HEK293 (cell line): ENCODE data around the gene MACIR.

Experiments
- CTCF ChIA-PET: fragments of 350-600 bp; formaldehyde crosslinking; extraction: SDS; loops from one replicate; lab custom pipeline; 2021; ENCODE audit warnings: antibody characterized with exemption; lab: Yijun Ruan, JAX
- POLR2A ChIA-PET: fragments of 300-600 bp; formaldehyde crosslinking; extraction: SDS; loops from one replicate; lab custom pipeline; 2020; ENCODE audit warnings: antibody characterized with exemption, inconsistent platforms; lab: Yijun Ruan, JAX
- H3K27ac ChIP-seq: fragments of 200-500 bp; sonication (Bioruptor generic); 2 replicates; pipeline ENCODE4 v1.5.1; 2014; ENCODE audit warnings: low read depth, low read length, control low read depth, inconsistent platforms; ENCODE audit errors: extremely low read depth
- H3K36me3 ChIP-seq, 2 experiments: fragments of 200-500 bp in 1 of 2; sonication (Bioruptor generic) in 1 of 2; 1 replicate in 1 of 2; 2 replicates in 1 of 2; pipeline ENCODE4 v1.5.1; 2014 to 2017; ENCODE audit warnings: inconsistent platforms in 2 of 2, low read length in 2 of 2; ENCODE audit not compliant: control insufficient read depth in 2 of 2, insufficient read depth in 1 of 2
- H3K4me1 ChIP-seq: fragments of 200-500 bp; sonication (Bioruptor generic); 2 replicates; pipeline ENCODE4 v1.5.1; 2014; ENCODE audit warnings: mild to moderate bottlenecking, low read length, inconsistent platforms; ENCODE audit not compliant: control insufficient read depth, insufficient read depth
- H3K4me3 ChIP-seq: 2 replicates; pipeline ENCODE4 v1.5.1; 2011; ENCODE audit warnings: low read depth, mild to moderate bottlenecking, control low read depth, low read length, moderate library complexity
- H3K9me3 ChIP-seq: fragments of 200-500 bp; sonication (Bioruptor generic); 2 replicates; pipeline ENCODE4 v1.5.1; 2014; ENCODE audit warnings: low read depth, low read length, inconsistent platforms; ENCODE audit not compliant: control insufficient read depth, insufficient read depth
- BCL11A ChIP-seq: fragments of 450-650 bp; formaldehyde crosslinking; IDR thresholded peaks from 2 replicates; pipeline ENCODE4 v1.5.1; 2016; ENCODE audit warnings: low read depth, missing biosample characterization, missing genetic modification characterization
- KLF10 ChIP-seq: fragments of 450-650 bp; IDR thresholded peaks from 2 replicates; pipeline ENCODE4 v1.5.1; 2018; ENCODE audit warnings: missing biosample characterization, mild to moderate bottlenecking, missing genetic modification characterization
- TRIM28 ChIP-seq: IDR thresholded peaks from 2 replicates; pipeline ENCODE4 v1.6.1; 2011; ENCODE audit warnings: low read length, control low read depth, borderline replicate concordance
- ZBTB17 ChIP-seq: fragments of 450-650 bp; formaldehyde crosslinking; IDR thresholded peaks from 2 replicates; pipeline ENCODE4 v1.5.1; 2016; ENCODE audit warnings: missing biosample characterization, missing genetic modification characterization
- ZFP3 ChIP-seq: fragments of 450-650 bp; formaldehyde crosslinking; IDR thresholded peaks from 2 replicates; pipeline ENCODE4 v1.5.1; 2016; ENCODE audit warnings: low read depth, missing biosample characterization, missing genetic modification characterization
- ZFP37 ChIP-seq: fragments of 450-650 bp; formaldehyde crosslinking; IDR thresholded peaks from 2 replicates; pipeline ENCODE4 v1.5.1; 2016; ENCODE audit warnings: missing biosample characterization, missing genetic modification characterization
- ZNF175 ChIP-seq: fragments of 450-650 bp; formaldehyde crosslinking; IDR thresholded peaks from 2 replicates; pipeline ENCODE4 v1.5.1; 2016; ENCODE audit warnings: missing biosample characterization, missing genetic modification characterization
- ZNF24 ChIP-seq: fragments of 450-650 bp; formaldehyde crosslinking; IDR thresholded peaks from 2 replicates; pipeline ENCODE4 v1.5.1; 2016; ENCODE audit warnings: missing biosample characterization, missing genetic modification characterization
- ZNF311 ChIP-seq: fragments of 450-650 bp; formaldehyde crosslinking; IDR thresholded peaks from 2 replicates; pipeline ENCODE4 v1.5.1; 2017; ENCODE audit warnings: missing biosample characterization, missing genetic modification characterization, borderline replicate concordance
- ZNF501 ChIP-seq: fragments of 450-650 bp; formaldehyde crosslinking; IDR thresholded peaks from 2 replicates; pipeline ENCODE4 v1.5.1; 2016; ENCODE audit warnings: missing biosample characterization, missing genetic modification characterization
- ZNF610 ChIP-seq: fragments of 450-650 bp; formaldehyde crosslinking; IDR thresholded peaks from 2 replicates; pipeline ENCODE4 v1.5.1; 2016; ENCODE audit warnings: missing biosample characterization, missing genetic modification characterization, borderline replicate concordance
- ZNF670 ChIP-seq: fragments of 450-650 bp; formaldehyde crosslinking; IDR thresholded peaks from 2 replicates; pipeline ENCODE4 v1.5.1; 2016; ENCODE audit warnings: missing biosample characterization, missing genetic modification characterization, low read depth
- TF ChIP-seq, protein P1 (sequence below): fragments of 450-650 bp; IDR thresholded peaks from 2 replicates; pipeline ENCODE4 v1.5.1; 2018; ENCODE audit warnings: missing biosample characterization, missing genetic modification characterization
- TF ChIP-seq, protein P2 (sequence below): fragments of 450-650 bp; formaldehyde crosslinking; IDR thresholded peaks from 2 replicates; pipeline ENCODE4 v1.5.1; 2016; ENCODE audit warnings: missing biosample characterization, missing genetic modification characterization, low read depth
- TF ChIP-seq, protein P3 (sequence below): fragments of 450-650 bp; formaldehyde crosslinking; IDR thresholded peaks from 2 replicates; pipeline ENCODE4 v1.5.1; 2016; ENCODE audit warnings: missing biosample characterization, missing genetic modification characterization
- TF ChIP-seq, protein P4 (sequence below): fragments of 450-650 bp; formaldehyde crosslinking; IDR thresholded peaks from 2 replicates; pipeline ENCODE4 v1.5.1; 2016; ENCODE audit warnings: missing biosample characterization, missing genetic modification characterization
- TF ChIP-seq, protein P5 (sequence below): fragments of 450-650 bp; formaldehyde crosslinking; conservative IDR thresholded peaks from 2 replicates; pipeline ENCODE4 v1.5.1; 2016; ENCODE audit warnings: low read depth, missing biosample characterization, missing genetic modification characterization

Gene MACIR

DNA sequence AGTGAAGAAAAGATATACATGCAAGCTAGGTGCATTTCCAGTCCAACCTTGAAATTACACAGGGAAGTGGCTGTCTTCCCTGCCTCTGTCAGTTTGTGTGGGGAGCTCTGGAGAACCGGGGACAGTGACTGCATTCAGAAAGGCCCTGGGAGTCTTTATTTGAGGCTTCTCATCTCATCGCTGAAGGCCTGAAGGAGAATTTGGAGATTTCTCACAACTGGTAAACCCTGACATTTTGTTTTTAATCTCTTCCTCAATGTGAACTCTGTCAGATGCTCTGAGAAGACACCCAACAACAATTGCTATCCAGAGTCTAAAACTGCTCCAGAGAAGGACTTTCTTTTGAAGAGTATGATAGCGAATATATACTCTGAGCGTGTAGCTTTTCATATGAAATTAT lies 33.0 kb downstream of the MACIR start (continued):
- TF ChIP-seq ZNF501 (tag by site-specific recombination): no peak
- TF ChIP-seq, protein P1, sequence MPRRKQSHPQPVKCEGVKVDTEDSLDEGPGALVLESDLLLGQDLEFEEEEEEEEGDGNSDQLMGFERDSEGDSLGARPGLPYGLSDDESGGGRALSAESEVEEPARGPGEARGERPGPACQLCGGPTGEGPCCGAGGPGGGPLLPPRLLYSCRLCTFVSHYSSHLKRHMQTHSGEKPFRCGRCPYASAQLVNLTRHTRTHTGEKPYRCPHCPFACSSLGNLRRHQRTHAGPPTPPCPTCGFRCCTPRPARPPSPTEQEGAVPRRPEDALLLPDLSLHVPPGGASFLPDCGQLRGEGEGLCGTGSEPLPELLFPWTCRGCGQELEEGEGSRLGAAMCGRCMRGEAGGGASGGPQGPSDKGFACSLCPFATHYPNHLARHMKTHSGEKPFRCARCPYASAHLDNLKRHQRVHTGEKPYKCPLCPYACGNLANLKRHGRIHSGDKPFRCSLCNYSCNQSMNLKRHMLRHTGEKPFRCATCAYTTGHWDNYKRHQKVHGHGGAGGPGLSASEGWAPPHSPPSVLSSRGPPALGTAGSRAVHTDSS: no peak
- TF ChIP-seq ZBTB17: no peak
- TF ChIP-seq BCL11A (tag by site-specific recombination): no peak

DNA sequence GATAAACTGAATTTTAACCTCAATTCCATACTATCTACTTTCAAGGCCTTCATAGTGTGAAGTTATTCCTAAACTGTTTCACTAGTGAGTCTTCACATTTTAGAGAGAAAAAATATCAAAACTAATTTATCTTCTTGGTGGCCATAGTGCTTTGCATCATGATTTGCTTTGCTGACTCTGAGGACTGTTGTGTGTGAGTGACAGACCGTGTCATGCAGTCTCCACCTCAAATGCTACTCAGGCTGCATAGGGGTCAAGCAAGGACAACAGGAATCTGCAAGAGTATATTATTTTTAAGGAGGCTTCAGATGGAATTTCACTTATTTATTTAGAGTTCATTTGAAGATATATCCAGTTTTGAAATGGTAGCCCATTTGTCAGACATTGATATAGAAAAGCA lies 34.5 kb downstream of the MACIR start:
- Histone ChIP-seq H3K9me3 (no peaks in the 10 kb centered on the region), H3K4me1 (no peaks in the 10 kb centered on the region), H3K27ac (no peak overlapping the region), H3K36me3 (no peaks in the 10 kb centered on the region), H3K4me3 (no peak overlapping the region)
- TF ChIP-seq ZNF670 (tag by site-specific recombination) (no peak), ZNF24 (tag by site-specific recombination) (no peak), TRIM28 (no peak), ZNF311 (no peak), ZFP3 (no peak), ZFP37 (tag by site-specific recombination) (no peak), ZNF610 (tag by site-specific recombination) (no peak), ZNF175 (tag by site-specific recombination) (no peak), KLF10 (tag by site-specific recombination) (no peak)
- TF ChIP-seq, protein P2, sequence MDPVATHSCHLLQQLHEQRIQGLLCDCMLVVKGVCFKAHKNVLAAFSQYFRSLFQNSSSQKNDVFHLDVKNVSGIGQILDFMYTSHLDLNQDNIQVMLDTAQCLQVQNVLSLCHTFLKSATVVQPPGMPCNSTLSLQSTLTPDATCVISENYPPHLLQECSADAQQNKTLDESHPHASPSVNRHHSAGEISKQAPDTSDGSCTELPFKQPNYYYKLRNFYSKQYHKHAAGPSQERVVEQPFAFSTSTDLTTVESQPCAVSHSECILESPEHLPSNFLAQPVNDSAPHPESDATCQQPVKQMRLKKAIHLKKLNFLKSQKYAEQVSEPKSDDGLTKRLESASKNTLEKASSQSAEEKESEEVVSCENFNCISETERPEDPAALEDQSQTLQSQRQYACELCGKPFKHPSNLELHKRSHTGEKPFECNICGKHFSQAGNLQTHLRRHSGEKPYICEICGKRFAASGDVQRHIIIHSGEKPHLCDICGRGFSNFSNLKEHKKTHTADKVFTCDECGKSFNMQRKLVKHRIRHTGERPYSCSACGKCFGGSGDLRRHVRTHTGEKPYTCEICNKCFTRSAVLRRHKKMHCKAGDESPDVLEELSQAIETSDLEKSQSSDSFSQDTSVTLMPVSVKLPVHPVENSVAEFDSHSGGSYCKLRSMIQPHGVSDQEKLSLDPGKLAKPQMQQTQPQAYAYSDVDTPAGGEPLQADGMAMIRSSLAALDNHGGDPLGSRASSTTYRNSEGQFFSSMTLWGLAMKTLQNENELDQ (tag by site-specific recombination): no peak
- TF ChIP-seq, protein P3, sequence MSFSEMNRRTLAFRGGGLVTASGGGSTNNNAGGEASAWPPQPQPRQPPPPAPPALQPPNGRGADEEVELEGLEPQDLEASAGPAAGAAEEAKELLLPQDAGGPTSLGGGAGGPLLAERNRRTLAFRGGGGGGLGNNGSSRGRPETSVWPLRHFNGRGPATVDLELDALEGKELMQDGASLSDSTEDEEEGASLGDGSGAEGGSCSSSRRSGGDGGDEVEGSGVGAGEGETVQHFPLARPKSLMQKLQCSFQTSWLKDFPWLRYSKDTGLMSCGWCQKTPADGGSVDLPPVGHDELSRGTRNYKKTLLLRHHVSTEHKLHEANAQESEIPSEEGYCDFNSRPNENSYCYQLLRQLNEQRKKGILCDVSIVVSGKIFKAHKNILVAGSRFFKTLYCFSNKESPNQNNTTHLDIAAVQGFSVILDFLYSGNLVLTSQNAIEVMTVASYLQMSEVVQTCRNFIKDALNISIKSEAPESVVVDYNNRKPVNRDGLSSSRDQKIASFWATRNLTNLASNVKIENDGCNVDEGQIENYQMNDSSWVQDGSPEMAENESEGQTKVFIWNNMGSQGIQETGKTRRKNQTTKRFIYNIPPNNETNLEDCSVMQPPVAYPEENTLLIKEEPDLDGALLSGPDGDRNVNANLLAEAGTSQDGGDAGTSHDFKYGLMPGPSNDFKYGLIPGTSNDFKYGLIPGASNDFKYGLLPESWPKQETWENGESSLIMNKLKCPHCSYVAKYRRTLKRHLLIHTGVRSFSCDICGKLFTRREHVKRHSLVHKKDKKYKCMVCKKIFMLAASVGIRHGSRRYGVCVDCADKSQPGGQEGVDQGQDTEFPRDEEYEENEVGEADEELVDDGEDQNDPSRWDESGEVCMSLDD (tag by site-specific recombination): no peak
- TF ChIP-seq, protein P4, sequence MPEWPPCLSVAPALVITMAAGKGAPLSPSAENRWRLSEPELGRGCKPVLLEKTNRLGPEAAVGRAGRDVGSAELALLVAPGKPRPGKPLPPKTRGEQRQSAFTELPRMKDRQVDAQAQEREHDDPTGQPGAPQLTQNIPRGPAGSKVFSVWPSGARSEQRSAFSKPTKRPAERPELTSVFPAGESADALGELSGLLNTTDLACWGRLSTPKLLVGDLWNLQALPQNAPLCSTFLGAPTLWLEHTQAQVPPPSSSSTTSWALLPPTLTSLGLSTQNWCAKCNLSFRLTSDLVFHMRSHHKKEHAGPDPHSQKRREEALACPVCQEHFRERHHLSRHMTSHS (tag by site-specific recombination): no peak
- TF ChIP-seq, protein P5, sequence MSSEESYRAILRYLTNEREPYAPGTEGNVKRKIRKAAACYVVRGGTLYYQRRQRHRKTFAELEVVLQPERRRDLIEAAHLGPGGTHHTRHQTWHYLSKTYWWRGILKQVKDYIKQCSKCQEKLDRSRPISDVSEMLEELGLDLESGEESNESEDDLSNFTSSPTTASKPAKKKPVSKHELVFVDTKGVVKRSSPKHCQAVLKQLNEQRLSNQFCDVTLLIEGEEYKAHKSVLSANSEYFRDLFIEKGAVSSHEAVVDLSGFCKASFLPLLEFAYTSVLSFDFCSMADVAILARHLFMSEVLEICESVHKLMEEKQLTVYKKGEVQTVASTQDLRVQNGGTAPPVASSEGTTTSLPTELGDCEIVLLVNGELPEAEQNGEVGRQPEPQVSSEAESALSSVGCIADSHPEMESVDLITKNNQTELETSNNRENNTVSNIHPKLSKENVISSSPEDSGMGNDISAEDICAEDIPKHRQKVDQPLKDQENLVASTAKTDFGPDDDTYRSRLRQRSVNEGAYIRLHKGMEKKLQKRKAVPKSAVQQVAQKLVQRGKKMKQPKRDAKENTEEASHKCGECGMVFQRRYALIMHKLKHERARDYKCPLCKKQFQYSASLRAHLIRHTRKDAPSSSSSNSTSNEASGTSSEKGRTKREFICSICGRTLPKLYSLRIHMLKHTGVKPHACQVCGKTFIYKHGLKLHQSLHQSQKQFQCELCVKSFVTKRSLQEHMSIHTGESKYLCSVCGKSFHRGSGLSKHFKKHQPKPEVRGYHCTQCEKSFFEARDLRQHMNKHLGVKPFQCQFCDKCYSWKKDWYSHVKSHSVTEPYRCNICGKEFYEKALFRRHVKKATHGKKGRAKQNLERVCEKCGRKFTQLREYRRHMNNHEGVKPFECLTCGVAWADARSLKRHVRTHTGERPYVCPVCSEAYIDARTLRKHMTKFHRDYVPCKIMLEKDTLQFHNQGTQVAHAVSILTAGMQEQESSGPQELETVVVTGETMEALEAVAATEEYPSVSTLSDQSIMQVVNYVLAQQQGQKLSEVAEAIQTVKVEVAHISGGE (tag by site-specific recombination): no peak
- POLR2A ChIA-PET: no interaction called here
- CTCF ChIA-PET: no interaction called here
